ENCODE measurements around the gene ADAMTS13. TPM values are rescaled to one million over a fixed set of nuclear protein-coding genes. Genes with fewer than 3 reads are reported as not detected.

ADAMTS13 gene
- total RNA-seq, 1 donor from 2014 or later = 3.5 TPM

DNA sequence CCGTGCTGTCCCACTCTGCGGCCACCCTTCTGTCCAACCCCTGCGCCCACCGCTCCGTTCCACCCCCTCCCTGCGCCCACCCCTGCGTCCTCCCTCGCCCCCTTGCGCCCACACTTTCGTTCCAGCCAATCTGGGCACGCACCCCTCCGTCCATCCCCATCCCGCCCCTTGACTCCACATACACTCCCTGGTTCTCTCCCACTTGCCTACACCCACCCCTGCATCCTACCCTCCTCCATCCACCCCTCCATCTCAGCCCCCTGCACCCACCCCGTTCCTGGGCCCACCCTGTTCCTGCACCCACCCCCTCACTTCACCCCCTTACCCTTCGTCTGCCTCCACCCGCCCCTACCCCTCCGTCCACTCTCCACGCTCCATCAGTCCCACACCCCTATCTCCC is 7.0 kb downstream of the ADAMTS13 start:
- H3K27me3 ChIP-seq = peaks cover 7% of the 10 kb centered on the region
- H3K36me3 ChIP-seq = no peaks in the 10 kb centered on the region
- intact Hi-C loops (cut with DNase I) = no loop called here
- no peak for DNase-seq (ENCODE audit: low spot score in 2 of 2)
- no peaks in the 10 kb centered on the region for H3K9me3 ChIP-seq
- TF ChIP-seq, protein P1, sequence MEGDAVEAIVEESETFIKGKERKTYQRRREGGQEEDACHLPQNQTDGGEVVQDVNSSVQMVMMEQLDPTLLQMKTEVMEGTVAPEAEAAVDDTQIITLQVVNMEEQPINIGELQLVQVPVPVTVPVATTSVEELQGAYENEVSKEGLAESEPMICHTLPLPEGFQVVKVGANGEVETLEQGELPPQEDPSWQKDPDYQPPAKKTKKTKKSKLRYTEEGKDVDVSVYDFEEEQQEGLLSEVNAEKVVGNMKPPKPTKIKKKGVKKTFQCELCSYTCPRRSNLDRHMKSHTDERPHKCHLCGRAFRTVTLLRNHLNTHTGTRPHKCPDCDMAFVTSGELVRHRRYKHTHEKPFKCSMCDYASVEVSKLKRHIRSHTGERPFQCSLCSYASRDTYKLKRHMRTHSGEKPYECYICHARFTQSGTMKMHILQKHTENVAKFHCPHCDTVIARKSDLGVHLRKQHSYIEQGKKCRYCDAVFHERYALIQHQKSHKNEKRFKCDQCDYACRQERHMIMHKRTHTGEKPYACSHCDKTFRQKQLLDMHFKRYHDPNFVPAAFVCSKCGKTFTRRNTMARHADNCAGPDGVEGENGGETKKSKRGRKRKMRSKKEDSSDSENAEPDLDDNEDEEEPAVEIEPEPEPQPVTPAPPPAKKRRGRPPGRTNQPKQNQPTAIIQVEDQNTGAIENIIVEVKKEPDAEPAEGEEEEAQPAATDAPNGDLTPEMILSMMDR (IDR thresholded peaks at IDR 0.05) = no peak
- no peak overlapping the region for H3K27ac ChIP-seq
- peak overlapping the region in 1 of 2 donors; percentile 58 for H3K4me3 ChIP-seq
- H3K4me1 ChIP-seq = no peaks in the 10 kb centered on the region

- Histone ChIP-seq H3K27ac (no peak overlapping the region), H3K4me1 (no peaks in the 10 kb centered on the region), H3K9me3 (no peaks in the 10 kb centered on the region), H3K4me3 (no peak overlapping the region), H3K27me3 (peaks cover 7% of the 10 kb centered on the region), H3K36me3 (no peaks in the 10 kb centered on the region)
- intact Hi-C loops (cut with DNase I) = no loop called here
- DNase-seq (ENCODE audit: low spot score in 2 of 2) = no peak
- TF ChIP-seq, protein P1 (IDR thresholded peaks at IDR 0.05) = peak in 1 of 3 experiments; percentile 34
Observed at GRCh38 chr9:133429641-133430161, 7.5 kb downstream of the ADAMTS13 start.

DNA sequence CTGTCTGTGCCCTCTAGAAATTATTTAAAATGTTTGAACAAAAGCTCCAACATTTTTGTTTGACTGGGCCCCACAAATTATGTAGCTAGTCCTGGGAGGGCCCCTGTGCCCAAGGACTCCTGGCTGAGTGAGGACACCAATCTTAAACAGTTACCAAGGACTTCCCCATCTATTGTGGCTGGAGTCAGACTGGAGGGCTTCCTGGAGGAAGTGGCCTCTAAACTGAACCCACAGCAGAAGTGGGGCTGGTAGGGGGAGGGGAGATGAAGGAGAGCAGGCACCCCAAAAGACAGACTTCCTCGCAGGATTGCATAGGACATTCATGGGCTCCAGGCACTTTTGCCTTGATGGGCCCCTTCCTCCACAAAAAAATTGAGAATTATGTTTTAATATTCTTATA is 8.1 kb downstream of the ADAMTS13 start:
- no peak for DNase-seq (ENCODE audit: low spot score in 2 of 2)
- no peak overlapping the region for H3K4me3 ChIP-seq
- peaks cover 7% of the 10 kb centered on the region for H3K27me3 ChIP-seq
- H3K9me3 ChIP-seq = no peaks in the 10 kb centered on the region
- no peaks in the 10 kb centered on the region for H3K4me1 ChIP-seq
- no peaks in the 10 kb centered on the region for H3K36me3 ChIP-seq
- no peak overlapping the region for H3K27ac ChIP-seq
- TF ChIP-seq, protein P1 (IDR thresholded peaks at IDR 0.05) = no peak
- intact Hi-C loops (cut with DNase I) = no loop called here

DNA sequence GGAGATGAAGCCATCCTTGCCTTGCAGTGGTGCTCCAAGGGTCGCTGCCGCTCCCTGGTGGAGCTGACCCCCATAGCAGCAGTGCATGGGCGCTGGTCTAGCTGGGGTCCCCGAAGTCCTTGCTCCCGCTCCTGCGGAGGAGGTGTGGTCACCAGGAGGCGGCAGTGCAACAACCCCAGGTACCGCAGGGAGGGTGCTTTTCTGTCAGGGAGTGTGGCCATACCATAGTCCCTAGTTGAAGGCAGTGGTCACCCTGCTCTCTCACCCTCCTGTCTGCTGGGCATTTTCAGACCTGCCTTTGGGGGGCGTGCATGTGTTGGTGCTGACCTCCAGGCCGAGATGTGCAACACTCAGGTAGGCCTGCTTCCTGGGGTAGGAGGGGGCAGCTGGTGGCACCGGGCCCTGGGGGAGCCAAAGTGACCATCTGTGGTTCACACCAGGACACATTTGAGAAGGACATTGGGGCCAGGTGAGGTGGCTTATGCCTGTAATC is 11.2 kb downstream of the ADAMTS13 start:
- DNase-seq (ENCODE audit: low spot score in 2 of 2) = no peak
- TF ChIP-seq, protein P1 (IDR thresholded peaks at IDR 0.05) = no peak
- no peaks in the 10 kb centered on the region for H3K36me3 ChIP-seq
- intact Hi-C loops (cut with DNase I) = no loop called here
- no peak overlapping the region for H3K27ac ChIP-seq
- no peaks in the 10 kb centered on the region for H3K4me1 ChIP-seq
- H3K4me3 ChIP-seq = no peak overlapping the region
- no peaks in the 10 kb centered on the region for H3K9me3 ChIP-seq
- peaks cover under 1% of the 10 kb centered on the region for H3K27me3 ChIP-seq

- no peak for DNase-seq (ENCODE audit: low spot score in 2 of 2)
- H3K4me1 ChIP-seq = no peaks in the 10 kb centered on the region
- H3K4me3 ChIP-seq = no peak overlapping the region
- no peaks in the 10 kb centered on the region for H3K36me3 ChIP-seq
- H3K27me3 ChIP-seq = no peaks in the 10 kb centered on the region
- intact Hi-C loops (cut with DNase I) = no loop called here
- TF ChIP-seq, protein P1 (IDR thresholded peaks at IDR 0.05) = no peak
- no peaks in the 10 kb centered on the region for H3K9me3 ChIP-seq
- no peak overlapping the region for H3K27ac ChIP-seq
Observed at GRCh38 chr9:133436681-133437080, 14.5 kb downstream of the ADAMTS13 start.
